ENCODE data around the gene ICAM2.

DNA sequence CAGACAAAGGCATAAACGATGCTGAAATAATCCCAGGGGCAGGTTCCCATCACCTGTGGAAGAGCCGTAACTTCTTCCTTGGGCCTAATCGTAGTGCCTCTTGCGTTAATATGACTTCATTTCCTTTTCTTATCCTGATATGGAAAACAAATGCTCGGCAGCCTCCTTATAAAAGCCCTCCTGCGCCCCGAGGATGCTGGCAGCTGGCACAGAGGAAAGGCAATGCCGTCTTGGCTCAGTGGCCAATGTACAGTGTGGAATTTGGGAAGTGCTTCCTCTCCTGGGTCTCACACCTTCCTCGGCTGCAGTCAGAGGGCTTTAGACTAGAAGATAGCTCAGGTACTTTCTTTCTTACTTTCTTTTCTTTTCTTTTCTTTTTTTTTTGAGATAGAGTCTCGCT is 51.2 kb downstream of the ICAM2 start:
- no peak for TF ChIP-seq CTCF (IDR thresholded peaks at IDR 0.05; ENCODE audit: low read depth, low read length, poor library complexity, severe bottlenecking)
- no peak for TF ChIP-seq EZH2phosphoT487 (IDR thresholded peaks at IDR 0.05; ENCODE audit: borderline replicate concordance, low read length)
